HUES48 (cell line): ENCODE measurements around the gene EYS.
"Not testable (repeated sequence)": the region's sequence is repeated elsewhere in the genome, so short reads cannot be mapped to it uniquely, and the experiment has no call there.

Experiments
- H3K27ac ChIP-seq: one replicate; pipeline ENCODE4 v1.7.0; 2013; ENCODE audit warnings: low read depth, low read length, inconsistent platforms
- H3K27me3 ChIP-seq: 2 replicates; pipeline ENCODE4 v1.6.1; 2013; ENCODE audit warnings: mild to moderate bottlenecking, low read length; ENCODE audit not compliant: control insufficient read depth, insufficient read depth
- H3K36me3 ChIP-seq: 2 replicates; pipeline ENCODE4 v1.6.1; 2013; ENCODE audit warnings: low read length; ENCODE audit not compliant: control insufficient read depth, insufficient read depth
- H3K4me1 ChIP-seq: 2 replicates; pipeline ENCODE4 v1.6.1; 2013; ENCODE audit warnings: mild to moderate bottlenecking, low read length; ENCODE audit not compliant: control insufficient read depth, insufficient read depth
- H3K4me3 ChIP-seq: 2 replicates; pipeline ENCODE4 v1.5.1; 2013; ENCODE audit warnings: mild to moderate bottlenecking, low read depth, low read length
- H3K9ac ChIP-seq: 2 replicates; pipeline ENCODE4 v1.6.1; 2013; ENCODE audit warnings: mild to moderate bottlenecking, low read depth, low read length, moderate library complexity
- H3K9me3 ChIP-seq: 2 replicates; pipeline ENCODE4 v1.6.1; 2013; ENCODE audit warnings: low read length; ENCODE audit not compliant: control insufficient read depth, insufficient read depth

Gene EYS

DNA sequence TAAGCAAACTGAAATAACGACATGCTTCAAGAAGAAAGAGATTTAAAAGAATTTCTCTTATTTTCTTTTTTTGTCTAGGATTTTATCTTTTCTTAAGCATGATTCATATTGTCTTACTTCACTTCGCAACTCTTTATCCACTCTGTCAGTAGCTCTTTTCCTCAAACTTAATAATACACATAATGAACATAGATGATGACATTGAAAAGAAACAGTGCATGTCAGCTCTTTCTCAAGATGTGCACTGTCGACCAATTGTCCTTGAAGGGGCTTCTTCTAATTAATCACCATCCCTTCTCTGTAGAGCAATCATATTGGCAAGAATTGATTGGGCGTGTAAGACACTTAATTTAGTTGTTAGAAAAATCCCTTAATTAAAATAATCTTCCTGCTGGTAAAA is 356.5 kb downstream of the EYS start:
- Histone ChIP-seq H3K36me3 (no peaks in the 10 kb centered on the region), H3K4me1 (no peaks in the 10 kb centered on the region), H3K9me3 (no peaks in the 10 kb centered on the region), H3K27ac (no peak overlapping the region), H3K27me3 (no peaks in the 10 kb centered on the region), H3K9ac (no peak overlapping the region), H3K4me3 (no peak overlapping the region)

DNA sequence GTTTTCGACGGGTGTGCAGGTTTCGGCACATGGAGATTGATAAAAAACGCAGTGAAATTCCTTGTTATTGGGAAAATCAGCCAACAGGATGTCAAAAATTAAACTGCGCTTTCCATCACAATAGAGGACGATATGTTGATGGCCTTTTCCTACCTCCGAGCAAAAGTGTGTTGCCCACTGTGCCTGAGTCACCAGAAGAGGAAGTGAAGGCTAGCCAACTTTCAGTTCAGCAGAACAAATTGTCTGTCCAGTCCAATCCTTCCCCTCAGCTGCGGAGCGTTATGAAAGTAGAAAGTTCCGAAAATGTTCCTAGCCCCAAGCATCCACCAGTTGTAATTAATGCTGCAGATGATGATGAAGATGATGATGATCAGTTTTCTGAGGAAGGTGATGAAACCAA is 404.4 kb downstream of the EYS start:
- not testable (repeated sequence) for H3K9ac ChIP-seq, H3K4me3 ChIP-seq, H3K27me3 ChIP-seq, H3K27ac ChIP-seq, H3K9me3 ChIP-seq, H3K36me3 ChIP-seq, H3K4me1 ChIP-seq

DNA sequence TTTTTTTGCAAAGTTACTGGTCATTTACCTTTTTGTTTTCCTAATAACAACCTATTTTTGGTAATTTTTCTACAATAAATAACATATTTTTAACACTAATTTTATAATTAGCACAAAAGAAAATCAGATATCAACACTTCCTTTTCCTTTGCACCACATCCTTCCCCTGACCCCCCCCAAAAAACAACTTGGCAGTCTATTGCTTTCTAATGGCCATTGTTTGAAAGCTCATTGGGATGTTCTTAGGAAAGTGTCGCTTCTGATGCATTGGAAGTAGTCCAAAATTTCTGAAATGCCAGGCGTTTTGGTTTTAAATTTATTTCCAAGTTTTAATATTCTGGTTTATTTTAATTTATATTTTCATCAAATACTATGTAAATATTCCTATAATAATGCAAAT is 407.8 kb downstream of the EYS start:
- H3K36me3 ChIP-seq = no peaks in the 10 kb centered on the region
- no peaks in the 10 kb centered on the region for H3K27me3 ChIP-seq
- no peaks in the 10 kb centered on the region for H3K9me3 ChIP-seq
- no peaks in the 10 kb centered on the region for H3K4me1 ChIP-seq
- no peak overlapping the region for H3K27ac ChIP-seq
- no peak overlapping the region for H3K4me3 ChIP-seq
- H3K9ac ChIP-seq = no peak overlapping the region

DNA sequence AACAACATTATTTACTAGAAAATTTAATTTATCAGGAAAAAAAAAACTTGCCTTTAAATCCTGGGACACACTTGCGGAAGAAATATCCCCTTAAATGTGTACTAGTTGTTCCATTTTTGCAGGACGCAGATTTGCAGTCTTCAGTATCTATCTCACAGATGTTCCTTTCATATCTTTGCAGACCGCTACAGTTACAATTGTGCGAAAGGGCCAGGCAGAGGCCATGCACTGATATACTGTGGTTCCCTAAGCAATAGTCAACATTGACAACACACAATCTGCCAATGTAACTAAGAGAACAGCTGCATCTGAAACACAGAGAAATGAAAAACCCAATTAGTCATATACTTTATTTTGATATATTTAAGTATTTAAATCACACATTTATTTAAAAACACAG is 411.2 kb downstream of the EYS start:
- Histone ChIP-seq H3K4me3 (no peak overlapping the region), H3K27ac (no peak overlapping the region), H3K4me1 (no peaks in the 10 kb centered on the region), H3K9ac (no peak overlapping the region), H3K9me3 (no peaks in the 10 kb centered on the region), H3K36me3 (no peaks in the 10 kb centered on the region), H3K27me3 (no peaks in the 10 kb centered on the region)

DNA sequence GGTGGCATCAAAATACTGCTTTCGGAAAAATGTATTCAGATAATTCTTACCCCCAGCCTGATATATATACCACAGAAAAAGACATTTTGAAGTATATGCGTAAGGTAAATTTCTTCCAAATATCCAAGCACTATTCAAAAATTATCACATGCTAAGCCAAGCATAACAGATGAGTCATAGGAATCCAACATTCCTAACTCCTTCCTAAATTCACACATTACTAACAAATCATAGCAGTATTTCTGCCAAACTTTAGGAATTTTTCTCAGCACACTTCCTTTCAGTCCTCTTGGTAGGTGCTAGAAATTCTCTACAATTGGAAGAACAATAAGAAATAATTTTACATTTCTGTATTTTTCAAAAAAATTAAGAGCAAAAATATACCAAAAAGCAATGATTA is 417.5 kb downstream of the EYS start:
- Histone ChIP-seq H3K27ac (no peak overlapping the region), H3K36me3 (no peaks in the 10 kb centered on the region), H3K9me3 (no peaks in the 10 kb centered on the region), H3K27me3 (no peaks in the 10 kb centered on the region), H3K9ac (no peak overlapping the region), H3K4me1 (no peaks in the 10 kb centered on the region), H3K4me3 (no peak overlapping the region)

DNA sequence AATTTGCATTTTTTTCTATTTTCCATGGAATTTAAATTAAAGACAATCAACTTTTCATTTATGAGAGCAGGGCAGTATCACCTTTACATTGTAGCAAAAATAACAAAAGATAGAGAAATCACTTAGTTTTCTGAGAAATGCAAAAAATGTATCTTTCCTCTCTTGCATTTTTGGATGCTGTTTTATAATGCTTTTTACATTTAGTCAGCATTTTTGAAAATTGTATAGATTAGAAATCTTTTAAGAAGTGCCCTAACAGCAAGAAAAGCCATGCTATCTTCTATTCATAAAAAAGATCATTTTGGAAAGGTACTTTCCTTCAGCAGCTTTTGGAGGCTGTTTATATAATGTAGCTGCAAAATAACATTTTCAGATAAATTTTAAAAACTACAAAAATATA is 421.8 kb downstream of the EYS start:
- no peak overlapping the region for H3K27ac ChIP-seq
- H3K36me3 ChIP-seq = no peaks in the 10 kb centered on the region
- H3K9me3 ChIP-seq = no peaks in the 10 kb centered on the region
- no peaks in the 10 kb centered on the region for H3K4me1 ChIP-seq
- H3K9ac ChIP-seq = no peak overlapping the region
- no peak overlapping the region for H3K4me3 ChIP-seq
- H3K27me3 ChIP-seq = no peaks in the 10 kb centered on the region

DNA sequence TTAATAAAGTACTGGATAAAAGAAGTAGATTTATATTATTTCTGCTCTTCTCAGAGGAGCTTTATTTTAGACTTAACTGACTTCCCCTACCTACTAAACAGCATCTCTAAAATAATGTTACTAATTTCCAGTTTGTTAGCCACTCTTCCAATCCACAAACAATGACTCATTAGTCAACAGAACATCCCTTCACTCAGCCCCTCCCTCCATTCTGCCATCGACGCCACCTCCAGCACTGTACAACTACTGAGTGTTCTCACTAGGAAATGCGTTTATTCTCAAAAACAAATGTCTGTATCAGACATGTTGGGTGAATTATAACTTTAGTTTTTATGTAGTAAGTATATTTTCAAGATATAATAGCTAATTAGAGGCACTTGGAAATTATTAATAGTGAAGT is 427.0 kb downstream of the EYS start:
- H3K9me3 ChIP-seq = no peaks in the 10 kb centered on the region
- H3K27me3 ChIP-seq = no peaks in the 10 kb centered on the region
- H3K4me1 ChIP-seq = no peaks in the 10 kb centered on the region
- H3K36me3 ChIP-seq = no peaks in the 10 kb centered on the region
- no peak overlapping the region for H3K9ac ChIP-seq
- no peak overlapping the region for H3K27ac ChIP-seq
- no peak overlapping the region for H3K4me3 ChIP-seq

DNA sequence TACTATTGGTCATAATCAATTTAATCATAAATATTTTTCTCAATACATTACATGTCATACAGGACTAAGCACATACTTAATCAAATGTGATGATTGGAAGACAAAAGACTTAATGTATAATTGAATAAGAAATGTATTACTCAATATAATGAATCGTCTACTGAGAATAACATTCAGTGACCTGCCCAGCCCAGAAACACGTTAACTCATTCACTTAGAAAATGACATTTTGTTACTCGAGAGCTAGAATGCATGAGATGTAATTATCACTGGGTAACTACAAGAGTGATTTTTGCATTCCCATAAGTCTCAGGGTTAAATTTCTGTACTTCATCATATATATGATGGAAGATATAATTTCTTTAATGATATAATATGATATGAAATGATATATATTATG is 444.8 kb downstream of the EYS start:
- H3K4me3 ChIP-seq = no peak overlapping the region
- H3K27me3 ChIP-seq = no peaks in the 10 kb centered on the region
- no peaks in the 10 kb centered on the region for H3K36me3 ChIP-seq
- no peak overlapping the region for H3K9ac ChIP-seq
- H3K27ac ChIP-seq = no peak overlapping the region
- no peaks in the 10 kb centered on the region for H3K9me3 ChIP-seq
- H3K4me1 ChIP-seq = peaks cover 10% of the 10 kb centered on the region; the same call in 1 of the 2 replicates

DNA sequence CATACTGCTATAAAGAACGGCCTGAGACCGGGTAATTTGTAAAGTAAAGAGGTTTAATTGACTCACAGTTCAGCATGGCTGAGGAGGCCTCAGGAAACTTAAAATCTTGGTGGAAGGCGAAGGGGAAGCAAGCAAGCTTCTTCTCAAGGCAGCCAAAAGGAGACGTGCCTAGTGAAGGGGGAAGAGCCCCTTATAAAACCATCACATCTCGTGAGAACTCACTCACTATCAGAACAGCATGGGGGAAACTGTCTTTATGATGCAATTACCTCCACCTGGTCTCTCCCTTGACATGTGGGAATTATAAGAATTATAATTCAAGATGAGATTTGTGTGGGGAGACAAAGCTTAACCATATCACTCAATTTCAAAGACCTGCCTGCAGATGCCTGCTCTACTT is 447.0 kb downstream of the EYS start:
- Histone ChIP-seq H3K9me3 (no peaks in the 10 kb centered on the region), H3K27me3 (no peaks in the 10 kb centered on the region), H3K4me3 (0 out of 2 replicates have a peak overlapping the region, but pooled peaks have one; percentile 21), H3K4me1 (peaks cover 10% of the 10 kb centered on the region; the same call in 1 of the 2 replicates), H3K9ac (no peak overlapping the region), H3K36me3 (no peaks in the 10 kb centered on the region), H3K27ac (peak overlapping the region; percentile 32)

DNA sequence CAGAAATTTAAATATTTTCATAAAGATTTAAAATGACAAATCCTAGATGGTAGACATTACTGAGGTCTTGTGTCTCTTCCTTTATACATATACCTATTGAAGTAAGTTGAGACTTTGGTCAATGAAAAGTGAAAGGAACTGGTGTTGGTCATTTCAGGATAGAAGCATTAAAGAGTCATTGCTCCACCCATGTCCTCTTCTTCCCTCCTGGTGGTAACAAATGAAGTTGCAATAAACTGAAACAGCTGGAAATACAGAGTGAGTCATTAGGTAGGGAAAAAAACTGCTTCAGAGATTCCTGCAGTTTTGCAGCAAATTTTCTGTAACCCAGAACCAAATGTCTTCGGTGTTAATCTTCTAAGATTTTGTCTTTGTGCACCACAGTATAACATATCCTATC is 448.0 kb downstream of the EYS start:
- Histone ChIP-seq H3K4me3 (no peak overlapping the region), H3K9ac (no peak overlapping the region), H3K27ac (no peak overlapping the region), H3K36me3 (no peaks in the 10 kb centered on the region), H3K9me3 (no peaks in the 10 kb centered on the region), H3K27me3 (no peaks in the 10 kb centered on the region), H3K4me1 (peaks cover 10% of the 10 kb centered on the region; the same call in 1 of the 2 replicates)

DNA sequence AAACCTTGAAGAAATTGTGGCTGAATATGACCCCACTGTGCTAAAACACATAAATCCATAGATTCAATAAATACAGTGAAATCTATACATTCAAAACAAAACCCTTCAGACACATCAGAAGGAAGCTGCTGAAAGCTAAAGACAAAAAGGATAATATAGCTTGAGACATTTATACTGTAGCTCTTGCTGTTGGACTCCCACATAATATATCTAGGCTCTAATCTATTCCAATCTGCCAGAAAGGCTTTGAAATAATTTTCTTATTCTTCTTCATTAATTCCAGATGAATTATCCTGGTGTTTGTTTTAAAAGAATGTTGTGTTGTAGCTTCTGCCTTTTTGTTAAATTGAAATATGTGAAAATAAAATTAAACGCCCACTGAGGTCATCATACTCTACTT is 454.0 kb downstream of the EYS start:
- no peaks in the 10 kb centered on the region for H3K36me3 ChIP-seq
- H3K27ac ChIP-seq = no peak overlapping the region
- no peaks in the 10 kb centered on the region for H3K9me3 ChIP-seq
- no peak overlapping the region for H3K4me3 ChIP-seq
- no peaks in the 10 kb centered on the region for H3K27me3 ChIP-seq
- H3K4me1 ChIP-seq = no peaks in the 10 kb centered on the region
- H3K9ac ChIP-seq = no peak overlapping the region

DNA sequence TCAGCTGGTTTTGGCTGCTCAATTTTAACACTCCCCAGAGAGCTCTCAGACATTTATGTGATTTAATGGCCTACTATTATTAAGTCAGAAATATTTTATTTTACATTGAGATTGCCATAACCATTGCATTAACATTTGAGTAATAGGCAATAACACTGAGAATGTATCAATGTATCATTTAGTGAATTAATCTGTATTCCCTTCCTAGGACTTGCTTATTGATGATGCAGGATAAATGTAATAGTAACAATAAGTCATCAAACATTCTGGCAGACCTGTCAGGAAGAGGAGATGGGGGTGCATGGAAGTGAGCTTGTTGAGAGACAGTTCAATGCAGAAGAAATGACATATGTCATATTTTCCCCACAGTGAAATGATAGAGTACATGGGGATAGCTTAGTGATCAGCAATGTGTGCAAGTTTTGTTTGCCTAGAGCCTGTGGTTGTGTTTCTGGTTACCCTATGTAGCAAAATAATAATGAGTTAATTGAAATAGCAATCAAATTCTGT is 458.9 kb downstream of the EYS start:
- Histone ChIP-seq H3K27me3 (no peaks in the 10 kb centered on the region), H3K4me3 (no peak overlapping the region), H3K9ac (no peak overlapping the region), H3K27ac (no peak overlapping the region), H3K4me1 (no peaks in the 10 kb centered on the region), H3K9me3 (no peaks in the 10 kb centered on the region), H3K36me3 (no peaks in the 10 kb centered on the region)
